OCI-M2 (cell line): ENCODE measurements around the gene EIF1AD.
A peak's percentile ranks its signal among the peaks of the same experiment; 100 is the strongest.
"Not testable (repeated sequence)": the region's sequence is repeated elsewhere in the genome, so short reads cannot be mapped to it uniquely, and the experiment has no call there.

Experiments used
- DNase-seq: peaks from one replicate; lab custom pipeline; 2025; ENCODE audit not compliant: unreplicated experiment; lab: John Stamatoyannopoulos, UW

The EIF1AD gene

GRCh38 chr11:66001942-66002647 lies at the start of gene EIF1AD, which contains the start of gene BANF1:
Gene EIF1AD, minus strand, starts transcription at chr11:66002157. Its CDS starts 1,768 bp downstream, at chr11:66000389.
Gene BANF1, plus strand, starts transcription at chr11:66002503. Its CDS starts 748 bp downstream, at chr11:66003251.
- peak; percentile 60 for DNase-seq

GRCh38 chr11:66051371-66051765 lies 49.4 kb upstream of the EIF1AD start:
- no peak for DNase-seq

- DNase-seq: no peak
Measured at GRCh38 chr11:66050581-66051231, 48.7 kb upstream of the EIF1AD start.

GRCh38 chr11:66048547-66049323 lies 46.8 kb upstream of the EIF1AD start, which contains the start of gene GAL3ST3:
Gene GAL3ST3, minus strand, starts transcription at chr11:66049161. Its CDS starts 3,746 bp downstream, at chr11:66045415.
- no peak for DNase-seq

GRCh38 chr11:66047541-66048365 lies 45.8 kb upstream of the EIF1AD start:
- DNase-seq: no peak

- DNase-seq: no peak
Measured at GRCh38 chr11:66046901-66047300, 44.9 kb upstream of the EIF1AD start.

- DNase-seq: peak; percentile 41
Measured at GRCh38 chr11:66045177-66045639, 43.3 kb upstream of the EIF1AD start.

GRCh38 chr11:66044757-66045156 lies 42.8 kb upstream of the EIF1AD start:
- no peak for DNase-seq

GRCh38 chr11:66042996-66043906 lies 41.3 kb upstream of the EIF1AD start:
- no peak for DNase-seq

GRCh38 chr11:66042227-66042995 lies 40.5 kb upstream of the EIF1AD start:
- no peak for DNase-seq

- DNase-seq: no peak
Measured at GRCh38 chr11:66039765-66040164, 37.8 kb upstream of the EIF1AD start.

GRCh38 chr11:66037327-66037726 lies 35.4 kb upstream of the EIF1AD start:
- DNase-seq: no peak

- no peak for DNase-seq
Measured at GRCh38 chr11:66036334-66036710, 34.4 kb upstream of the EIF1AD start.

GRCh38 chr11:66035653-66036333 lies 33.8 kb upstream of the EIF1AD start:
- no peak for DNase-seq

GRCh38 chr11:66032957-66033735 lies 31.2 kb upstream of the EIF1AD start:
- no peak for DNase-seq

- no peak for DNase-seq
Measured at GRCh38 chr11:66026017-66026529, 24.1 kb upstream of the EIF1AD start, which contains the start of gene CATSPER1. Gene CATSPER1, minus strand, starts transcription at chr11:66026479. Its CDS starts 100 bp downstream, at chr11:66026379.

- DNase-seq: not testable (repeated sequence)
Measured at GRCh38 chr11:66023186-66023440, 21.2 kb upstream of the EIF1AD start.
